ENCODE data around the gene FHOD3. TPM values are rescaled to one million over a fixed set of nuclear protein-coding genes. Genes with fewer than 3 reads are reported as not detected.

Gene FHOD3
- total RNA-seq, 2 experiments from 2014 or later = not detected

GRCh38 chr18:36776650-36777049 is 479.1 kb downstream of the FHOD3 start:
- H3K4me3 Mint-ChIP-seq = no peak overlapping the region
- no peaks in the 10 kb centered on the region for H3K4me1 Mint-ChIP-seq (ENCODE audit: low read depth)
- H3K27ac Mint-ChIP-seq = no peak overlapping the region
- H3K36me3 Mint-ChIP-seq (ENCODE audit: low read depth) = peaks cover 3% of the 10 kb centered on the region
- no peaks in the 10 kb centered on the region for H3K9me3 Mint-ChIP-seq
- ChIA-PET CTCF (interaction anchor here (1.5 kb wide), 1 partner anchor 89 kb away, joined by 4 read pairs; no protein-coding TSS in a partner anchor), POLR2A (no interaction called here)
- DNase-seq (no peak), ATAC-seq (no peak)
- TF ChIP-seq CTCF (IDR thresholded peaks at IDR 0.05) = no peak
- intact Hi-C loops (cut with micrococcal nuclease) = no loop called here
- no peaks in the 10 kb centered on the region for H3K27me3 Mint-ChIP-seq

DNA sequence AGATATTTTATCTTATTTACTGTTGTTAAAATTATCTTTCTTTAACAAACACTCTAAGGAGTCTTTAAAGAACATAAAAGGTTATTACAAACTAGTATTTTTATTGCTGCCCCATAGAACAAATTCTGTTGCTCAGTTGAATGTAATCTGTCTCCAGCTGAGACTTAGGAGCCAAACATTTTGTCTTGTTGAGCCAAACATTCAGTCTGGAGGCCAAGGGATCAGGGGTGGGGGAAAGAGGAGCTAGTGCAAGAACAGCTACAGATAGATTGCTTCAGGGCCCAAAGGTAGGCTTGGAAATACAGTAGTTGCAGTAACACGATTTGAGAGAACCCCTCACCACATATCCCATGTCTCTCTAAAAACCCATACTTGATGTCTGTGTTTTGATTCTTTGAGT is 480.1 kb downstream of the FHOD3 start:
- no peak for ATAC-seq
- H3K4me1 Mint-ChIP-seq (ENCODE audit: low read depth) = no peaks in the 10 kb centered on the region
- H3K27me3 Mint-ChIP-seq = no peaks in the 10 kb centered on the region
- TF ChIP-seq CTCF (IDR thresholded peaks at IDR 0.05) = no peak
- ChIA-PET POLR2A (no interaction called here), CTCF (interaction anchor here (1.5 kb wide), 1 partner anchor 90 kb away, joined by 4 read pairs; no protein-coding TSS in a partner anchor)
- DNase-seq = no peak
- peaks cover 3% of the 10 kb centered on the region for H3K36me3 Mint-ChIP-seq (ENCODE audit: low read depth)
- H3K9me3 Mint-ChIP-seq = no peaks in the 10 kb centered on the region
- no peak overlapping the region for H3K4me3 Mint-ChIP-seq
- H3K27ac Mint-ChIP-seq = no peak overlapping the region
- intact Hi-C loops (cut with micrococcal nuclease) = no loop called here

- no peaks in the 10 kb centered on the region for H3K9me3 Mint-ChIP-seq
- ATAC-seq (no peak), DNase-seq (no peak)
- no peak for TF ChIP-seq CTCF (IDR thresholded peaks at IDR 0.05)
- CTCF ChIA-PET = no interaction called here
- peaks cover 5% of the 10 kb centered on the region for H3K36me3 Mint-ChIP-seq (ENCODE audit: low read depth)
- no peaks in the 10 kb centered on the region for H3K27me3 Mint-ChIP-seq
- H3K27ac Mint-ChIP-seq = no peak overlapping the region
- POLR2A ChIA-PET = no interaction called here
- intact Hi-C loops (cut with micrococcal nuclease) = no loop called here
- no peaks in the 10 kb centered on the region for H3K4me1 Mint-ChIP-seq (ENCODE audit: low read depth)
- no peak overlapping the region for H3K4me3 Mint-ChIP-seq
Observed at GRCh38 chr18:36780748-36781147, 483.2 kb downstream of the FHOD3 start.

DNA sequence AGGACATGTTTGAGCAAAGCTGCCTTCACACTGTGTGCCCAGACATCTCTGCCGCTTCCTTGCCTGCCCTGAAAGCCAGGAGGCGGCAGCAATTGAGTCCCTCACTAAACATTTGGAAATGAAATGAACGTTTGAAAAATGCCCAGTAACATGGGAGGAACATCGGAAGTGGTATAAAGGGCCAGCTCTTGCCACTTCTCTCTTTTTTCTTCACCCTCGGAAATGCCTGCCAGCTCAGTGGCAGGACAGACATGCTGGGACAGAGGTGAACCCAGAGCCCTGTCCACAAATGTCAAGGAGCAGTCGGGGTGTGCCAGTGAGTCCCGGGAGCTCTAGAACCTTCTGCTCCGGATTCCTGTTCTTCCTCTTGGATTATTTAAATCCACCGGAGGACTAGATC is 485.2 kb downstream of the FHOD3 start:
- ChIA-PET CTCF (interaction anchor here (0.7 kb wide), 1 partner anchor 28 kb away, joined by 3 read pairs; no protein-coding TSS in a partner anchor), POLR2A (interaction anchor here (1.1 kb wide), 1 partner anchor 46 kb away, joined by 4 read pairs; the partner anchor contains the start of genes KIAA1328 and TPGS2)
- intact Hi-C loops (cut with micrococcal nuclease) = no loop called here
- no peak for TF ChIP-seq CTCF (IDR thresholded peaks at IDR 0.05)
- no peak overlapping the region for H3K27ac Mint-ChIP-seq
- H3K36me3 Mint-ChIP-seq (ENCODE audit: low read depth) = peaks cover 9% of the 10 kb centered on the region
- H3K4me1 Mint-ChIP-seq (ENCODE audit: low read depth) = no peaks in the 10 kb centered on the region
- H3K9me3 Mint-ChIP-seq = no peaks in the 10 kb centered on the region
- ATAC-seq (no peak), DNase-seq (no peak)
- no peaks in the 10 kb centered on the region for H3K27me3 Mint-ChIP-seq
- H3K4me3 Mint-ChIP-seq = no peak overlapping the region

DNA sequence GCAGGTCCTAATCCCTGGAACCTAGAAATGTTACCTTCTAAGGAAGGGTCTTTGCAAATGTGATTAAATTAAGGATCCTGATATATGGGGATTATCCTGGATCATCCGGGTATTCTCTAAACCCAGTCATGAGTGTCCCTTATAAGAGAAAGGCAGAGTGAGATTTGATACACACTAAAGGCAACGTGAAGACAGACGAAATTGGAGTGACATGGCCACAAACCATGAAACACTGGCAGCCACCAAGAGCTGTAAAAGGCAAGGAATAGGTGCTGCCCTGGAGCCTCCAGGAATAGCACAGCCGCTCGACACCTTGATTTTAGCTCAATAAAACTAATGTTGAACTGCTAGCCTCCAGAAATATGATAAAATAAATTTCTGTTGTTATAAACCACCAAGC is 486.3 kb downstream of the FHOD3 start:
- ATAC-seq = no peak
- CTCF ChIA-PET = no interaction called here
- no peaks in the 10 kb centered on the region for H3K9me3 Mint-ChIP-seq
- no peak for TF ChIP-seq CTCF (IDR thresholded peaks at IDR 0.05)
- H3K36me3 Mint-ChIP-seq (ENCODE audit: low read depth) = peaks cover 11% of the 10 kb centered on the region
- H3K4me1 Mint-ChIP-seq (ENCODE audit: low read depth) = no peaks in the 10 kb centered on the region
- no peak for DNase-seq
- H3K27me3 Mint-ChIP-seq = no peaks in the 10 kb centered on the region
- intact Hi-C loops (cut with micrococcal nuclease) = no loop called here
- POLR2A ChIA-PET = no interaction called here
- no peak overlapping the region for H3K4me3 Mint-ChIP-seq
- no peak overlapping the region for H3K27ac Mint-ChIP-seq
